MCF 10A (cell line): Measurements from ENCODE around the gene ZNF667. TPM values are rescaled to one million over a fixed set of nuclear protein-coding genes. Genes with fewer than 3 reads are reported as not detected.

Experiments used
- BruUV-seq: library from RNA; stranded (reverse); fragments of 400-500 nt; replicated peaks from 2 replicates; lab custom pipeline; 2021; lab: Mats Ljungman, UMichigan
- CTCF ChIA-PET: fragments of 300-600 bp; sonication (Branson Sonifier 250); formaldehyde crosslinking; extraction: SDS; loops from one replicate; lab custom pipeline; 2021; ENCODE audit warnings: antibody characterized with exemption, inconsistent platforms; lab: Yijun Ruan, JAX
- POLR2A ChIA-PET: fragments of 300-600, 350-650 bp; sonication (Branson Sonifier 250); formaldehyde crosslinking; extraction: SDS; loops from one replicate; lab custom pipeline; 2020; ENCODE audit warnings: antibody characterized with exemption, inconsistent platforms; lab: Yijun Ruan, JAX
- DNase-seq: peaks from one replicate; pipeline ENCODE4 v3.0.0-alpha.2; 2018; ENCODE audit not compliant: unreplicated experiment
- H3K27ac Mint-ChIP-seq: one replicate; pipeline ENCODE4 v1.8.0; 2022; ENCODE audit warnings: mild to moderate bottlenecking, low read depth, mixed read lengths; ENCODE audit not compliant: unreplicated experiment
- H3K27me3 Mint-ChIP-seq: one replicate; pipeline ENCODE4 v1.8.0; 2022; ENCODE audit warnings: mixed read lengths; ENCODE audit not compliant: insufficient read depth, unreplicated experiment
- H3K36me3 Mint-ChIP-seq: one replicate; pipeline ENCODE4 v1.8.0; 2022; ENCODE audit warnings: mild to moderate bottlenecking, moderate library complexity, mixed read lengths; ENCODE audit not compliant: insufficient read depth, unreplicated experiment
- H3K4me1 Mint-ChIP-seq: one replicate; pipeline ENCODE4 v1.8.0; 2022; ENCODE audit warnings: mixed read lengths; ENCODE audit not compliant: insufficient read depth, unreplicated experiment
- H3K4me3 Mint-ChIP-seq: one replicate; pipeline ENCODE4 v1.8.0; 2022; ENCODE audit warnings: mild to moderate bottlenecking, moderate library complexity, mixed read lengths; ENCODE audit not compliant: unreplicated experiment
- H3K9me3 Mint-ChIP-seq: one replicate; pipeline ENCODE4 v1.8.0; 2022; ENCODE audit warnings: mixed read lengths; ENCODE audit not compliant: unreplicated experiment
- intact Hi-C: fragments of 100-400 bp; cut with micrococcal nuclease; formaldehyde crosslinking; loops from 2 replicates; pipeline ENCODE4 v1.14.1; 2022
- total RNA-seq: library from RNA; stranded (reverse); gene quantifications from 2 replicates; pipeline ENCODE4 v1.2.3, GENCODE V29; 2022
- TF ChIP-seq, protein P1 (sequence below): fragments of 200-600 bp; IDR thresholded peaks from one replicate; pipeline ENCODE4 v1.8.0; 2022; ENCODE audit warnings: antibody characterized with exemption, mild to moderate bottlenecking; ENCODE audit not compliant: unreplicated experiment

The ZNF667 gene
- total RNA-seq, 1 experiment from 2014 or later, result not detected

DNA sequence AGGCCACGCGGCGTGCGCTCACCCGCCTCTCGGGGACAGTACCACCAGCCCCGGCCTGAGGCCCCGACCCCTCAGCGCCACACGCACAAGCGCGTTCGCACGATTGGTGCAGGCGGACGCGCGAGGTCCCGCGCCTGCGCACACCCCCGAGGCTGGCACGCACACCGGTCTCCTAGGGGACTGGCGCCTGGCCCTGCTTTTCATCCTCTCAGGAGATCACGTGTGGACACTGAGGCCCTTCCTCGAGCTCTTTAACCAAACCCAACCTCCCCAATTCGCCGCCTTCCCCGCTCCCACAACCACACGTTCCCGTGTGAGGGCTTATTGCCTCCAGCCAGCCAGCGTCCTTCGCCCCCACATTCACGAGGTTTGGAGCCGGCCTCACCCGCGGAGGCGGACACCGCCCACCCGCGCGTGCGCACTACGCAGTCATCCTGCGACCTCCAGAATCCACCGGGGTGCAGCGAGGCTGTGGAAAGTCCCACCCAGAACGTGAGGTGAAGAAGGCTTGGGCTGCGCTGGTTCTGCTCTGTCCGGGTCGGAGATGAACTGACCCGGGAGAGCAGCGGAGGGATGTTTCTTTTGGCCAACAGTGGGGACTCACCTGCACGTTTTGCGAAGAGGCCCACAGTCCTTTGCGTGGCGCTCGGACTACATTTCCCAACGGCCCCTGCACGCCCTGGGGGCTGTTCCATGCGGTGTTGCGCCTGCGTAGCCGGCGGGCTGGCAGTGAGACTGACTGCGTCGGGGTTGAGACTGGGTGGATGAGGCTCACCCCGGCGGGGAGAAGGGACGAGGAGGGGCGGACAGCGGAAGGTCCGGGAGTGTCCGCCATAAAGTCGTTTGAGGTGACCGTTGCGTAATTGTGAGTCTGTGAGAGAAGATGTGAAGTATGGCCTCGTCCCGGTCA is 539 bp upstream of the ZNF667 start:
- Mint-ChIP-seq H3K4me3 (no peak overlapping the region), H3K27ac (no peak overlapping the region), H3K27me3 (no peaks in the 10 kb centered on the region), H3K4me1 (no peaks in the 10 kb centered on the region), H3K9me3 (peaks cover 36% of the 10 kb centered on the region), H3K36me3 (no peaks in the 10 kb centered on the region)
- ChIA-PET POLR2A (no interaction called here), CTCF (interaction anchor here (0.6 kb wide), 1 partner anchor 438 kb away, joined by 4 read pairs; no protein-coding TSS in a partner anchor)
- DNase-seq, result no peak
- TF ChIP-seq, protein P1, sequence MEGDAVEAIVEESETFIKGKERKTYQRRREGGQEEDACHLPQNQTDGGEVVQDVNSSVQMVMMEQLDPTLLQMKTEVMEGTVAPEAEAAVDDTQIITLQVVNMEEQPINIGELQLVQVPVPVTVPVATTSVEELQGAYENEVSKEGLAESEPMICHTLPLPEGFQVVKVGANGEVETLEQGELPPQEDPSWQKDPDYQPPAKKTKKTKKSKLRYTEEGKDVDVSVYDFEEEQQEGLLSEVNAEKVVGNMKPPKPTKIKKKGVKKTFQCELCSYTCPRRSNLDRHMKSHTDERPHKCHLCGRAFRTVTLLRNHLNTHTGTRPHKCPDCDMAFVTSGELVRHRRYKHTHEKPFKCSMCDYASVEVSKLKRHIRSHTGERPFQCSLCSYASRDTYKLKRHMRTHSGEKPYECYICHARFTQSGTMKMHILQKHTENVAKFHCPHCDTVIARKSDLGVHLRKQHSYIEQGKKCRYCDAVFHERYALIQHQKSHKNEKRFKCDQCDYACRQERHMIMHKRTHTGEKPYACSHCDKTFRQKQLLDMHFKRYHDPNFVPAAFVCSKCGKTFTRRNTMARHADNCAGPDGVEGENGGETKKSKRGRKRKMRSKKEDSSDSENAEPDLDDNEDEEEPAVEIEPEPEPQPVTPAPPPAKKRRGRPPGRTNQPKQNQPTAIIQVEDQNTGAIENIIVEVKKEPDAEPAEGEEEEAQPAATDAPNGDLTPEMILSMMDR, result no peak
- BruUV-seq, result no TSS peak
- intact Hi-C loops, result no loop called here

DNA sequence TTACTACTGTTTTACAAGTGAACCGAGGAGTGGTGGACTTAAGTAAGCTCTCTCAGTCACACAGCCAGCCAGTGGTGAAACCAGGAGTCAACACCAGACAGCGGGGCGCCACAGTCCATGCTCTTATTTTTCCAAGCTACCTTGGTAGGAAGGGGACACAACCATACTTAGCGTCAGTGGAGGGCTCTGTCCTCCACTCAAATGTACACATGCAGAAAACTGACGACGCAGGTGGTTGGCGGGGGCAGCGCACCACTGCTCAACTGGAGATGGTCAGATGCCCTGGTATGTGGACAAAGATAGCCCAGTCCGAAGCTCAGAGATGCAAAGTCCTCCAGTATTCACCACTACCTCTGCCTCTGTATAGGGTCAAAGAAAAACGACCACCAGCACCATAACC is 1.1 kb downstream of the ZNF667 start:
- TF ChIP-seq, protein P1, result no peak
- no peak overlapping the region for H3K27ac Mint-ChIP-seq

DNA sequence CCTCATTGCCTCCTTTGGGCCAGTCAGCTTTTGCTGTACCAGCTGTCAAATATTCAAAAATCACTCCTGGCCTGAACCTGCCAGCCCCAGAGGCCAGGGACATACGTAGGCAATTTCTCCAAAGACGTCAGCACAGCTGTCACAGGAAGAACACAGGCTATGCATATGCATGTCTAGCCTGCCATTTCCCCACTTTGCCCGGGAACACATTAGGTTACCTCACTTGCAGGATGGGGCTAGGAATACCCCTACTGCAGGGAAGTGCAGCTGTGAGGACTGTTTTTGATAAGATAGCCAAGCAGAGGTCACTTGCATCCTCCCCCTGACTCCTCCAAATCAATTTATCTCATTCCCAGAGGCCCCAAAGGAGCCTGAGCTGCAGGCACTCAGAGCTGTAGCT is 2.8 kb downstream of the ZNF667 start:
- Mint-ChIP-seq H3K4me1 (no peaks in the 10 kb centered on the region), H3K4me3 (no peak overlapping the region), H3K27me3 (no peaks in the 10 kb centered on the region), H3K9me3 (peaks cover 30% of the 10 kb centered on the region), H3K27ac (no peak overlapping the region), H3K36me3 (no peaks in the 10 kb centered on the region)
- DNase-seq, result no peak
- POLR2A ChIA-PET, result no interaction called here
- CTCF ChIA-PET, result interaction anchor here (0.9 kb wide), 1 partner anchor 16 kb away, joined by 4 read pairs; no protein-coding TSS in a partner anchor
- no TSS peak for BruUV-seq
- intact Hi-C loops, result no loop called here
- TF ChIP-seq, protein P1, result no peak

More for the DNA sequence above, 1.1 kb downstream of the ZNF667 start:
- POLR2A ChIA-PET, result no interaction called here
- no peak for DNase-seq
- Mint-ChIP-seq H3K27me3 (no peaks in the 10 kb centered on the region), H3K4me3 (no peak overlapping the region), H3K4me1 (no peaks in the 10 kb centered on the region), H3K9me3 (peaks cover 36% of the 10 kb centered on the region), H3K36me3 (no peaks in the 10 kb centered on the region)
- no TSS peak for BruUV-seq
- CTCF ChIA-PET, result no interaction called here
- intact Hi-C loops, result no loop called here

DNA sequence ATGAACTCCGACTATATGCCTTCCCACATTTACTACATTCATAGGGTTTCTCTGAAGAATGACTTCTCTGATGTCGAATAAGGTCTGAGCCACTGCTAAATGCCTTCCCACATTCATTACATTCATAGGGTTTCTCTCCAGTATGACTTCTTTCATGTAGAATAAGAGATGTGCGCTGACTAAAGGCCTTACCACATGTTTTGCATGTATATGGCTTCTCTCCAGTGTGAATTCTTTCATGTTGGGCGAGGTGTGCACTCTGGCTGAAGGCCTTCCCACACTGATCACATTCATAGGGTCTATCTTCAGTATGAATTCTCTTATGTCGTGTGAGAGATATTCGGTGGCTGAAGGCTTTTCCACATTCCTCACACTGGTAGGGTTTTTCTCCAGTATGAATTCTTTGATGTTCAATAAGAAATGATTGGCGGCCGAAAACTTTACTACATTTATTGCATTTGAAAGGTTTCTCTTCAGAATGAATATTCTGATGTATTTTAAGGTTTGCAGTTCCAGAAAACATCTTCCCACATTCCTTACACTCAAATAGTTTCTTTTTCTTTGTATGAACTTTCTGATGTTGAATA is 35.8 kb downstream of the ZNF667 start:
- H3K27ac Mint-ChIP-seq, result no peak overlapping the region
- no peaks in the 10 kb centered on the region for H3K4me1 Mint-ChIP-seq
- no peak for DNase-seq
- ChIA-PET POLR2A (no interaction called here), CTCF (no interaction called here)
- TF ChIP-seq, protein P1, result no peak
- peaks cover 28% of the 10 kb centered on the region for H3K9me3 Mint-ChIP-seq
- H3K36me3 Mint-ChIP-seq, result no peaks in the 10 kb centered on the region
- BruUV-seq, result no TSS peak
- intact Hi-C loops, result no loop called here
- H3K27me3 Mint-ChIP-seq, result no peaks in the 10 kb centered on the region
- H3K4me3 Mint-ChIP-seq, result no peak overlapping the region
